H1 (cell line): ENCODE data around the gene FRG2. TPM values are rescaled to one million over a fixed set of nuclear protein-coding genes. Genes with fewer than 3 reads are reported as not detected.
A peak's percentile ranks its signal among the peaks of the same experiment; 100 is the strongest.
"Not testable (repeated sequence)": the region's sequence is repeated elsewhere in the genome, so short reads cannot be mapped to it uniquely, and the experiment has no call there.

Experiments
- CTCF ChIA-PET: fragments of 300-600 bp; sonication (Branson Sonifier 250); formaldehyde crosslinking; loops from one replicate; lab custom pipeline; 2021; ENCODE audit not compliant: partially characterized antibody; lab: Charles Lee
- POLR2A ChIA-PET: fragments of 300-600 bp; sonication (Branson Sonifier 250); formaldehyde crosslinking; loops from one replicate; lab custom pipeline; 2021; ENCODE audit warnings: inconsistent platforms; ENCODE audit not compliant: partially characterized antibody; lab: Charles Lee
- DNase-seq, 2 experiments: peaks; one replicate each; pipeline versions ENCODE4 v3.0.0 to v3.0.0-alpha.2; 2010 to 2022; ENCODE audit warnings: low spot score in 2 of 2, low read depth in 1 of 2, mixed read lengths in 1 of 2
- FAIRE-seq: peaks from 2 replicates; lab custom pipeline; 2011; peaks lifted over from hg19 to GRCh38; lab: Jason Lieb, UNC
- H2AFZ ChIP-seq: 2 replicates; pipeline ENCODE4 v1.8.1; 2012; ENCODE audit warnings: low read length, inconsistent platforms
- H2AK5ac ChIP-seq: 2 replicates; pipeline ENCODE4 v1.6.1; 2013; ENCODE audit warnings: low read depth, low read length
- H2BK120ac ChIP-seq: replicated peaks from 2 replicates; pipeline ENCODE3; 2013; ENCODE audit warnings: low read depth, low read length, inconsistent platforms
- H2BK12ac ChIP-seq: 2 replicates; pipeline ENCODE4 v1.6.1; 2013; ENCODE audit warnings: low read depth, low read length
- H2BK15ac ChIP-seq: 2 replicates; pipeline ENCODE4 v1.6.1; 2013; ENCODE audit warnings: low read length
- H2BK20ac ChIP-seq: 2 replicates; pipeline ENCODE4 v1.6.1; 2013; ENCODE audit warnings: low read length
- H2BK5ac ChIP-seq: 2 replicates; pipeline ENCODE4 v1.6.1; 2013; ENCODE audit warnings: low read depth, low read length
- H3K14ac ChIP-seq: 2 replicates; pipeline ENCODE4 v1.6.1; 2013; ENCODE audit warnings: inconsistent platforms; ENCODE audit not compliant: insufficient read length
- H3K18ac ChIP-seq: 2 replicates; pipeline ENCODE4 v1.6.1; 2013; ENCODE audit warnings: low read length; ENCODE audit errors: extremely low read depth
- H3K23ac ChIP-seq: 2 replicates; pipeline ENCODE4 v1.6.1; 2013; ENCODE audit warnings: inconsistent platforms; ENCODE audit not compliant: insufficient read length
- H3K23me2 ChIP-seq: 2 replicates; pipeline ENCODE4 v1.6.1; 2013; ENCODE audit warnings: low read depth, low read length
- H3K27ac ChIP-seq: 2 replicates; pipeline ENCODE4 v1.6.1; 2011; ENCODE audit warnings: low read depth, low read length, inconsistent platforms
- H3K27me3 ChIP-seq, 4 experiments: replicated peaks in 1 of 4; 1 replicate in 1 of 4; 2 replicates in 3 of 4; pipeline versions ENCODE4 v1.6.1 to v1.8.1; 2011 to 2013; ENCODE audit warnings: low read length in 3 of 4, mild to moderate bottlenecking in 3 of 4, inconsistent platforms in 2 of 4, mixed read lengths in 2 of 4, moderate library complexity in 1 of 4; ENCODE audit not compliant: control insufficient read depth in 3 of 4, insufficient read depth in 3 of 4; ENCODE audit errors: extremely low read depth in 1 of 4
- H3K36me3 ChIP-seq, 4 experiments: 2 replicates each; pipeline versions ENCODE4 v1.6.1 to v1.8.1; 2011 to 2013; ENCODE audit warnings: mild to moderate bottlenecking in 4 of 4, low read length in 3 of 4, moderate library complexity in 2 of 4, control low read depth in 1 of 4, inconsistent platforms in 1 of 4; ENCODE audit not compliant: insufficient read depth in 4 of 4, control insufficient read depth in 2 of 4
- H3K4ac ChIP-seq: replicated peaks from 2 replicates; pipeline ENCODE3; 2013; ENCODE audit warnings: low read length, low read depth, mixed read lengths, inconsistent platforms; ENCODE audit not compliant: insufficient read length
- H3K4me1 ChIP-seq, 4 experiments: replicated peaks in 1 of 4; 1 replicate in 1 of 4; 2 replicates in 3 of 4; pipeline versions ENCODE4 v1.6.1 to v1.8.1; 2011 to 2013; ENCODE audit warnings: low read length in 3 of 4, inconsistent platforms in 2 of 4, mixed read lengths in 1 of 4; ENCODE audit not compliant: insufficient read depth in 4 of 4, control insufficient read depth in 3 of 4
- H3K4me2 ChIP-seq, 2 experiments: 2 replicates each; pipeline versions ENCODE4 v1.6.1 to v1.8.1; 2011 to 2013; ENCODE audit warnings: low read depth in 2 of 2, low read length in 2 of 2, control low read depth in 1 of 2, inconsistent platforms in 1 of 2, mild to moderate bottlenecking in 1 of 2; ENCODE audit not compliant: insufficient read depth in 1 of 2
- H3K4me3 ChIP-seq, 4 experiments: fragments of 200-600, 300-600 bp in 1 of 4; sonication (generic), shearing (Covaris generic), sonication (Bioruptor Twin) in 1 of 4; 2 replicates each; pipeline versions ENCODE4 v1.5.1 to v1.8.1; 2011 to 2016; ENCODE audit warnings: low read length in 4 of 4, low read depth in 3 of 4, control low read depth in 2 of 4, inconsistent platforms in 2 of 4, mild to moderate bottlenecking in 2 of 4, mixed read lengths in 1 of 4, moderate library complexity in 1 of 4; ENCODE audit not compliant: insufficient read depth in 2 of 4; ENCODE audit errors: extremely low read depth in 1 of 4
- H3K56ac ChIP-seq: replicated peaks from 2 replicates; pipeline ENCODE3; 2013; ENCODE audit warnings: low read depth, mild to moderate bottlenecking, mixed read lengths, low read length, inconsistent platforms; ENCODE audit not compliant: insufficient read length
- H3K79me1 ChIP-seq: 2 replicates; pipeline ENCODE4 v1.6.1; 2013; ENCODE audit warnings: low read depth, low read length, control low read depth
- H3K79me2 ChIP-seq, 2 experiments: 2 replicates each; pipeline versions ENCODE4 v1.6.1 to v1.8.1; 2012 to 2013; ENCODE audit warnings: low read length in 2 of 2, mild to moderate bottlenecking in 2 of 2, inconsistent platforms in 1 of 2; ENCODE audit not compliant: insufficient read depth in 2 of 2, control insufficient read depth in 1 of 2
- H3K9ac ChIP-seq, 4 experiments: replicated peaks in 1 of 4; 1 replicate in 1 of 4; 2 replicates in 3 of 4; pipeline versions ENCODE4 v1.6.1 to v1.8.1; 2011 to 2013; ENCODE audit warnings: low read depth in 3 of 4, low read length in 3 of 4, control low read depth in 2 of 4, mild to moderate bottlenecking in 2 of 4, moderate library complexity in 2 of 4, inconsistent platforms in 1 of 4; ENCODE audit errors: extremely low read depth in 1 of 4
- H3K9me3 ChIP-seq, 2 experiments: 2 replicates each; pipeline versions ENCODE4 v1.6.1 to v1.8.1; 2012 to 2013; ENCODE audit warnings: mild to moderate bottlenecking in 2 of 2, moderate library complexity in 2 of 2, control low read depth in 1 of 2, inconsistent platforms in 1 of 2, low read depth in 1 of 2, low read length in 1 of 2, mixed read lengths in 1 of 2; ENCODE audit not compliant: insufficient read depth in 2 of 2
- H4K20me1 ChIP-seq, 2 experiments: replicated peaks in 1 of 2; 2 replicates each; pipeline versions ENCODE3 to v1.8.1; 2011 to 2013; ENCODE audit warnings: inconsistent platforms in 2 of 2, low read length in 2 of 2, mild to moderate bottlenecking in 1 of 2; ENCODE audit not compliant: insufficient read depth in 2 of 2, control insufficient read depth in 1 of 2
- H4K5ac ChIP-seq: 2 replicates; pipeline ENCODE4 v1.6.1; 2013; ENCODE audit warnings: low read length, low read depth, mixed read lengths, inconsistent platforms; ENCODE audit not compliant: insufficient read length
- H4K8ac ChIP-seq: 2 replicates; pipeline ENCODE4 v1.8.0; 2013; ENCODE audit warnings: mild to moderate bottlenecking, moderate library complexity, low read length, inconsistent platforms; ENCODE audit not compliant: insufficient read depth; ENCODE audit errors: extremely low read depth
- H4K91ac ChIP-seq: replicated peaks from 2 replicates; pipeline ENCODE3; 2013; ENCODE audit warnings: low read length, mixed read lengths, inconsistent platforms; ENCODE audit not compliant: insufficient read length
- CBX8 ChIP-seq: fragments of 300-800, 300-1000 bp; sonication (generic); IDR thresholded peaks from 2 replicates; pipeline ENCODE4 v1.7.1; 2016; ENCODE audit warnings: low read depth, low read length, borderline replicate concordance
- EZH2 ChIP-seq: fragments of 200-600 bp; sonication (generic); IDR thresholded peaks from 2 replicates; pipeline ENCODE4 v1.7.1; 2012; ENCODE audit warnings: low read depth, mild to moderate bottlenecking, moderate library complexity, low read length, inconsistent platforms; ENCODE audit not compliant: severe bottlenecking
- RNF2 ChIP-seq: fragments of 200-900, 300-1000 bp; sonication (generic); IDR thresholded peaks from 2 replicates; pipeline ENCODE4 v1.7.1; 2016; ENCODE audit warnings: borderline replicate concordance, low read depth, mild to moderate bottlenecking, antibody characterized with exemption, low read length; ENCODE audit not compliant: poor library complexity, severe bottlenecking; ENCODE audit errors: missing control alignments
- SUZ12 ChIP-seq: fragments of 200-600 bp; sonication (generic); IDR thresholded peaks from 2 replicates; pipeline ENCODE4 v1.6.1; 2012; ENCODE audit warnings: mild to moderate bottlenecking, inconsistent platforms, low read length, moderate library complexity, mixed read lengths
- WGBS, 2 experiments: shearing (Covaris generic) in 1 of 2; methylation state at CpG; one replicate each; pipeline versions ENCODE4 v1.1.6 to v1.1.7; 2013 to 2015; ENCODE audit warnings: low lambda C conversion rate in 2 of 2, mixed read lengths in 2 of 2, inconsistent platforms in 1 of 2, low coverage in 1 of 2, missing lambda C conversion rate in 1 of 2; ENCODE audit not compliant: insufficient replicate concordance in 2 of 2, insufficient coverage in 1 of 2, insufficient read length in 1 of 2; ENCODE audit errors: extremely low coverage in 1 of 2, missing lambda C conversion rate in 1 of 2; 5-methylcytosine and 5-hydroxymethylcytosine counted together
- polyA plus RNA-seq, 7 experiments: library from polyadenylated mRNA; depleted of rRNA in 3 of 7; stranded (reverse) in 5 of 7; unstranded in 2 of 7; fragments of >200 nt in 5 of 7; fragments of 200-250 nt in 2 of 7; gene quantifications; 1 replicate in 5 of 7; 2 replicates in 1 of 7; 4 replicates in 1 of 7; pipeline versions ENCODE4 v1.2.1 to v1.2.3, GENCODE V29; 2011 to 2013; ENCODE audit warnings: missing spikeins in 2 of 7, mixed read lengths in 2 of 7
- total RNA-seq: library from RNA; stranded (reverse); fragmentation: NEBNext Ultra II Directional; extraction: Animal tissue kit (Norgen Biotek cat#: 25700); gene quantifications from 2 replicates; pipeline ENCODE4 v1.2.1, GENCODE V29; 2021

Gene FRG2
- total and polyA plus RNA-seq, 2 of the 8 experiments (the other 6 are each of a cell fraction or from before 2014, with no cell fraction given): not detected

DNA sequence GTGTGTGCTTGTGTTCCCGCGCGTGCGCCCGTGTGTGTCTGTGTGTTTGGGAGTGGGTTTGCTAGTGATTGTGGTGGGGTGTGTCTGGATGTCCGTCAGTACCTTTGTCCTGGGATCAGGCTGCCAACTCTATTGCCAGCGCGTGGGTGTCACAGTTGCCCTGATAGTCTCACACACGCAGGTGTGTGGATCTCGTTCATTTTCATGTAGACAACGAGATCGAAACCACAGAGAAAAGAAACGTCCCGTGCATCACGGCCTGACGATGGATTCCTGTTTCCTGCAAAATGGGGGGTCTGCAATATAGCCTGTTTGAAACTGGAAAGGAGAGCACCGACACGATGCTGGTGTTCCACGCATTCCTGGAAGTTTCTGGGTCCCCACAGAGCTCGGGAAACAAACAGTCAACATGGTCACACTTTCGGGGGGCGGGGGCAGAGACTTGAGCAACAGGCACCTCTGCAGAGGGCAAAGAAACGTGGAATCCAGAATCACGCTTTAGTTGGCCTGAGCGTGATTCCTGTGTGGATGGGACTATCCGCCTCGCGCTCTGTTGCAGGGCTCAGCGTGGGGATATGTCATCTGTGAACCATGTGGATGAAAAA lies 7.1 kb downstream of the FRG2 start:
- TF ChIP-seq EZH2 (peak; percentile 87), SUZ12 (peak; percentile 86), RNF2 (peak; percentile 99), CBX8 (peak; percentile 99; the same call in 1 of the 2 replicates)
- H4K8ac ChIP-seq, H3K4ac ChIP-seq, H3K9ac ChIP-seq, H2AFZ ChIP-seq, H4K20me1 ChIP-seq, H3K79me2 ChIP-seq, H4K91ac ChIP-seq, H4K5ac ChIP-seq, H3K27ac ChIP-seq, H2BK5ac ChIP-seq, H2BK20ac ChIP-seq, H2BK120ac ChIP-seq, H2AK5ac ChIP-seq, H3K23me2 ChIP-seq, H2BK12ac ChIP-seq, H3K18ac ChIP-seq, H3K23ac ChIP-seq, H3K14ac ChIP-seq, H3K56ac ChIP-seq, H3K9me3 ChIP-seq, H3K79me1 ChIP-seq, H2BK15ac ChIP-seq, CTCF ChIA-PET, POLR2A ChIA-PET, H3K36me3 ChIP-seq: not testable (repeated sequence)
- peaks cover 67 to 79% (median 73%) of the 10 kb centered on the region in 4 experiments; a peak in 6 of 7 replicates for H3K27me3 ChIP-seq
- peak overlapping the region; percentile 81 to 91 for H3K4me2 ChIP-seq
- H3K4me3 ChIP-seq: peak overlapping the region in 2 of 4 experiments; percentile 42 to 64; a peak in 4 of 8 replicates
- WGBS, 2 experiments: 19% methylated on average over 28 of the region's 29 CpGs; no CpG with 5 or more reads in 1 of the 2 experiments
- FAIRE-seq (peak; percentile 72), DNase-seq (peak in 1 of 2 experiments; percentile 46)
- H3K4me1 ChIP-seq: peaks cover 5 to 31% (median 16%) of the 10 kb centered on the region in 4 experiments
